ENCODE results near the gene TBC1D22A. TPM values are rescaled to one million over a fixed set of nuclear protein-coding genes. Genes with fewer than 3 reads are reported as not detected.

Gene TBC1D22A
- total RNA-seq, 1 experiment from 2014 or later, result 20.9 TPM

DNA sequence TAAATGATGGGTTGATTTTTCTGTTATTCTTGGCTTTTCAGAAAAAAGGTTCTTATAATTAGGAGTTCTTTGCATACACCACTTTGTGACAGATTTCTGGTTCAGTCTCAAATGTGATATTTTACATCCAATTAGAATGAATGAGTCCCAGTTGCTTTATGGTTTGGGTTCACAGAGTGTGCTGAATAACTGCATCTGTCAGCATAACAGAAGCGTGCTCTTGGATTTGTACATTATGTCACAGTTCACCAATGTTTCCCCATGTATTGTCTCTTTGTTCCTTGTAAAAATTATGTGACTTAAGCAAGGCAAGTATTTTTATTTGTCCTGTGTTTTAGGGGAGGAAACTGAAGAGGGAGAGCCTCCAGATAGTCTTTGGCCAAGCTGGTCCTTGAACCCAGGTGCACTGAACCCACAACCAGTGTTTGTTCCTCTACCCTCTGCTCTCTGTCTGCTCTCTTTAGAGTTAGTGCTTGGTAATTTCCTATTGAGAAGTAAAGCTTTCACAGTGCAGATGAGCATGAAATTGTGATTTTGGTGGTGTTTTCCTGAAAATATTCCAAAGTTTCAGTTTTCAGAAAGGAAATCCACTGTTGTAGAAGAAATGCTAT lies 107.5 kb downstream of the TBC1D22A start (continued):
- no peak for TF ChIP-seq ZNF274 (IDR thresholded peaks at IDR 0.05; ENCODE audit: low read depth, low read length)
- TF ChIP-seq POLR2AphosphoS5 (IDR thresholded peaks at IDR 0.05; ENCODE audit: low read depth, low read length), result no peak
- TF ChIP-seq, protein P1, sequence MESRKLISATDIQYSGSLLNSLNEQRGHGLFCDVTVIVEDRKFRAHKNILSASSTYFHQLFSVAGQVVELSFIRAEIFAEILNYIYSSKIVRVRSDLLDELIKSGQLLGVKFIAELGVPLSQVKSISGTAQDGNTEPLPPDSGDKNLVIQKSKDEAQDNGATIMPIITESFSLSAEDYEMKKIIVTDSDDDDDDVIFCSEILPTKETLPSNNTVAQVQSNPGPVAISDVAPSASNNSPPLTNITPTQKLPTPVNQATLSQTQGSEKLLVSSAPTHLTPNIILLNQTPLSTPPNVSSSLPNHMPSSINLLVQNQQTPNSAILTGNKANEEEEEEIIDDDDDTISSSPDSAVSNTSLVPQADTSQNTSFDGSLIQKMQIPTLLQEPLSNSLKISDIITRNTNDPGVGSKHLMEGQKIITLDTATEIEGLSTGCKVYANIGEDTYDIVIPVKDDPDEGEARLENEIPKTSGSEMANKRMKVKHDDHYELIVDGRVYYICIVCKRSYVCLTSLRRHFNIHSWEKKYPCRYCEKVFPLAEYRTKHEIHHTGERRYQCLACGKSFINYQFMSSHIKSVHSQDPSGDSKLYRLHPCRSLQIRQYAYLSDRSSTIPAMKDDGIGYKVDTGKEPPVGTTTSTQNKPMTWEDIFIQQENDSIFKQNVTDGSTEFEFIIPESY (IDR thresholded peaks at IDR 0.05; ENCODE audit: extremely low read depth, insufficient replicate concordance, low read length), result no peak
- no peak for TF ChIP-seq ELF1 (IDR thresholded peaks at IDR 0.05; ENCODE audit: borderline replicate concordance, low read depth)

DNA sequence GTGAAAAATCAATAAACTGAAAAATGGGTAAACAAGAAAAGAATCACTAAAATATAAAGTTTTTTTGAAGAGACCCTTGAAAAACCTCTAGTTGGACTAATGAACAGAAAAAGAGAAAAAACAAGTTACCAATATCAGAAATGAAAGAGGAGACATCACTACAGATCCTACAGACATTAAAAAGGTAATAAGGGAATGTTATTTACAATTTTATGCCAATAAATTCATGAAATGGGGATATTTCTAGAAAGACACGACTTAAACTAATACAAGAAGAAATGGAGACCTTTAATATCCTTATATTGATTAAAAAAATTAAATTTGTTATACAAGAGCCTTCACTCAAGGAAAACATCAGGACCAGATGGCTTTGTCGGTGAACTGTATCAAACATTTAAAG lies 109.4 kb downstream of the TBC1D22A start:
- H3K9ac ChIP-seq (ENCODE audit: low read length), result no peak overlapping the region
- ATAC-seq (no peak), DNase-seq (ENCODE audit: low read depth, low spot score) (no peak)
- H2AFZ ChIP-seq (ENCODE audit: low read depth, low read length, poor library complexity, severe bottlenecking), result no peak overlapping the region
- H3K4me1 ChIP-seq (ENCODE audit: control insufficient read depth in 1 of 2, insufficient read depth in 2 of 2, low read length in 2 of 2), result no peaks in the 10 kb centered on the region
- ChIA-PET CTCF (no interaction called here), POLR2A (no interaction called here), RAD21 (ENCODE audit: low non-redundant PET in 1 of 2, low total read pairs in 2 of 2, uncharacterized antibody in 2 of 2, unreplicated experiment in 2 of 2) (no interaction called here)
- H4K20me1 ChIP-seq (ENCODE audit: insufficient read depth), result no peaks in the 10 kb centered on the region
- intact Hi-C loops (cut with micrococcal nuclease), result no loop called here
- H3K4me2 ChIP-seq (ENCODE audit: low read length), result no peak overlapping the region
- no peaks in the 10 kb centered on the region for H3K9me2 ChIP-seq (ENCODE audit: insufficient read depth)
- no peak overlapping the region for H3K27ac ChIP-seq (ENCODE audit: low read depth, low read length)
- H3K36me3 ChIP-seq (ENCODE audit: control insufficient read depth in 1 of 2, insufficient read depth in 2 of 2, low read length in 2 of 2), result no peaks in the 10 kb centered on the region
- no peaks in the 10 kb centered on the region for H3K9me3 ChIP-seq (ENCODE audit: control insufficient read depth in 1 of 2, insufficient read depth in 1 of 2, low read depth in 1 of 2, low read length in 2 of 2)
- no peak overlapping the region for H3K4me3 ChIP-seq (replicated peaks in 1 of 2; ENCODE audit: low read depth in 1 of 2, low read length in 2 of 2)
- TF ChIP-seq, protein P2, sequence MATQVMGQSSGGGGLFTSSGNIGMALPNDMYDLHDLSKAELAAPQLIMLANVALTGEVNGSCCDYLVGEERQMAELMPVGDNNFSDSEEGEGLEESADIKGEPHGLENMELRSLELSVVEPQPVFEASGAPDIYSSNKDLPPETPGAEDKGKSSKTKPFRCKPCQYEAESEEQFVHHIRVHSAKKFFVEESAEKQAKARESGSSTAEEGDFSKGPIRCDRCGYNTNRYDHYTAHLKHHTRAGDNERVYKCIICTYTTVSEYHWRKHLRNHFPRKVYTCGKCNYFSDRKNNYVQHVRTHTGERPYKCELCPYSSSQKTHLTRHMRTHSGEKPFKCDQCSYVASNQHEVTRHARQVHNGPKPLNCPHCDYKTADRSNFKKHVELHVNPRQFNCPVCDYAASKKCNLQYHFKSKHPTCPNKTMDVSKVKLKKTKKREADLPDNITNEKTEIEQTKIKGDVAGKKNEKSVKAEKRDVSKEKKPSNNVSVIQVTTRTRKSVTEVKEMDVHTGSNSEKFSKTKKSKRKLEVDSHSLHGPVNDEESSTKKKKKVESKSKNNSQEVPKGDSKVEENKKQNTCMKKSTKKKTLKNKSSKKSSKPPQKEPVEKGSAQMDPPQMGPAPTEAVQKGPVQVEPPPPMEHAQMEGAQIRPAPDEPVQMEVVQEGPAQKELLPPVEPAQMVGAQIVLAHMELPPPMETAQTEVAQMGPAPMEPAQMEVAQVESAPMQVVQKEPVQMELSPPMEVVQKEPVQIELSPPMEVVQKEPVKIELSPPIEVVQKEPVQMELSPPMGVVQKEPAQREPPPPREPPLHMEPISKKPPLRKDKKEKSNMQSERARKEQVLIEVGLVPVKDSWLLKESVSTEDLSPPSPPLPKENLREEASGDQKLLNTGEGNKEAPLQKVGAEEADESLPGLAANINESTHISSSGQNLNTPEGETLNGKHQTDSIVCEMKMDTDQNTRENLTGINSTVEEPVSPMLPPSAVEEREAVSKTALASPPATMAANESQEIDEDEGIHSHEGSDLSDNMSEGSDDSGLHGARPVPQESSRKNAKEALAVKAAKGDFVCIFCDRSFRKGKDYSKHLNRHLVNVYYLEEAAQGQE (IDR thresholded peaks at IDR 0.05; ENCODE audit: low read depth), result no peak
- TF ChIP-seq SIN3A (IDR thresholded peaks at IDR 0.05; ENCODE audit: low read depth) (no peak), TCF7L2 (IDR thresholded peaks at IDR 0.05; ENCODE audit: borderline replicate concordance, extremely low read depth, insufficient read depth, insufficient read length) (no peak)
- TF ChIP-seq, protein P1 (IDR thresholded peaks at IDR 0.05; ENCODE audit: extremely low read depth, insufficient replicate concordance, low read length), result no peak
- TF ChIP-seq, protein P3, sequence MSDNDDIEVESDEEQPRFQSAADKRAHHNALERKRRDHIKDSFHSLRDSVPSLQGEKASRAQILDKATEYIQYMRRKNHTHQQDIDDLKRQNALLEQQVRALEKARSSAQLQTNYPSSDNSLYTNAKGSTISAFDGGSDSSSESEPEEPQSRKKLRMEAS (IDR thresholded peaks at IDR 0.05), result no peak
- H3K27me3 ChIP-seq (ENCODE audit: insufficient read depth, low read length), result no peaks in the 10 kb centered on the region
- no peaks in the 10 kb centered on the region for H3K79me2 ChIP-seq (ENCODE audit: insufficient read depth, low read length)
- BruUV-seq (replicated peaks), result no TSS peak
